COLO668 (cell line): ENCODE results near the gene AUNIP.

Experiments
- DNase-seq: peaks from one replicate; lab custom pipeline; 2025; ENCODE audit not compliant: unreplicated experiment; lab: John Stamatoyannopoulos, UW

AUNIP gene

GRCh38 chr1:25811384-25812082 is 47.7 kb downstream of the AUNIP start:
- no peak for DNase-seq

GRCh38 chr1:25810341-25811299 is 48.6 kb downstream of the AUNIP start:
- DNase-seq, result peak; percentile 81

- DNase-seq, result no peak
These were observed 49.3 kb downstream of the AUNIP start for GRCh38 chr1:25809929-25810328.

- DNase-seq, result no peak
These were observed 49.9 kb downstream of the AUNIP start for GRCh38 chr1:25809283-25809926.

- no peak for DNase-seq
These were observed 50.6 kb downstream of the AUNIP start for GRCh38 chr1:25808481-25809244.

- no peak for DNase-seq
These were observed 51.5 kb downstream of the AUNIP start for GRCh38 chr1:25807480-25808390.

GRCh38 chr1:25806418-25806817 is 52.8 kb downstream of the AUNIP start:
- no peak for DNase-seq

- no peak for DNase-seq
These were observed 53.4 kb downstream of the AUNIP start for GRCh38 chr1:25805863-25806225.

GRCh38 chr1:25804964-25805862 is 54.0 kb downstream of the AUNIP start:
- DNase-seq, result no peak

- DNase-seq, result no peak
These were observed 54.9 kb downstream of the AUNIP start for GRCh38 chr1:25804244-25804963.

GRCh38 chr1:25803368-25803767 is 55.9 kb downstream of the AUNIP start:
- DNase-seq, result no peak

- DNase-seq, result no peak
These were observed 56.3 kb downstream of the AUNIP start for GRCh38 chr1:25802915-25803314.

GRCh38 chr1:25800703-25801377 is 58.4 kb downstream of the AUNIP start:
- peak; percentile 35 for DNase-seq

- peak; percentile 85 for DNase-seq
These were observed 59.1 kb downstream of the AUNIP start, which contains the start of gene SELENON for GRCh38 chr1:25799935-25800702. Gene SELENON, plus strand, starts transcription at chr1:25800193. Its CDS starts 38 bp downstream, at chr1:25800231.

- peak; percentile 47 for DNase-seq
These were observed 59.8 kb downstream of the AUNIP start for GRCh38 chr1:25799352-25799934.

- DNase-seq, result no peak
These were observed 60.4 kb downstream of the AUNIP start for GRCh38 chr1:25798666-25799351.
